HS-27A (cell line): ENCODE measurements around the gene ANK3.

Experiments
- DNase-seq: peaks from one replicate; pipeline ENCODE4 v3.0.0-alpha.2; 2012; ENCODE audit warnings: low read depth, missing footprints

Gene ANK3

GRCh38 chr10:60280475-60280874, 109.2 kb downstream of the ANK3 start:
- no peak for DNase-seq

- DNase-seq = no peak
These were observed 112.0 kb downstream of the ANK3 start for GRCh38 chr10:60277656-60278055.

- DNase-seq = no peak
These were observed 113.4 kb downstream of the ANK3 start for GRCh38 chr10:60276232-60276631.

GRCh38 chr10:60271319-60272040, 118.2 kb downstream of the ANK3 start:
- no peak for DNase-seq

GRCh38 chr10:60270426-60270825, 119.2 kb downstream of the ANK3 start:
- no peak for DNase-seq

GRCh38 chr10:60267802-60268201, 121.9 kb downstream of the ANK3 start:
- no peak for DNase-seq

- no peak for DNase-seq
These were observed 123.2 kb downstream of the ANK3 start for GRCh38 chr10:60266513-60266912.

- no peak for DNase-seq
These were observed 127.0 kb downstream of the ANK3 start for GRCh38 chr10:60262647-60263126.

- DNase-seq = no peak
These were observed 129.4 kb downstream of the ANK3 start for GRCh38 chr10:60260321-60260720.

GRCh38 chr10:60258429-60258797, 131.3 kb downstream of the ANK3 start:
- no peak for DNase-seq

- no peak for DNase-seq
These were observed 131.8 kb downstream of the ANK3 start for GRCh38 chr10:60257767-60258428.

GRCh38 chr10:60254776-60255175, 134.9 kb downstream of the ANK3 start:
- no peak for DNase-seq

GRCh38 chr10:60253484-60253883, 136.2 kb downstream of the ANK3 start:
- no peak for DNase-seq

- DNase-seq = no peak
These were observed 137.0 kb downstream of the ANK3 start for GRCh38 chr10:60252688-60253087.

- DNase-seq = no peak
These were observed 143.3 kb downstream of the ANK3 start for GRCh38 chr10:60246382-60246781.

GRCh38 chr10:60239228-60239627, 150.4 kb downstream of the ANK3 start:
- no peak for DNase-seq

- DNase-seq = no peak
These were observed 150.9 kb downstream of the ANK3 start for GRCh38 chr10:60238759-60239100.

GRCh38 chr10:60237977-60238758, 151.5 kb downstream of the ANK3 start:
- DNase-seq = peak; percentile 20

GRCh38 chr10:60236869-60237524, 152.7 kb downstream of the ANK3 start:
- no peak for DNase-seq

- DNase-seq = no peak
These were observed 154.7 kb downstream of the ANK3 start for GRCh38 chr10:60235001-60235400.

- no peak for DNase-seq
These were observed 155.1 kb downstream of the ANK3 start for GRCh38 chr10:60234551-60234950.

GRCh38 chr10:60230892-60231291, 158.8 kb downstream of the ANK3 start:
- no peak for DNase-seq
